PC-9 (cell line): ENCODE measurements around the gene MAGED2. TPM values are rescaled to one million over a fixed set of nuclear protein-coding genes. Genes with fewer than 3 reads are reported as not detected.

Source experiments
- BruUV-seq: library from RNA; stranded (reverse); fragments of 400-500 nt; replicated peaks from 2 replicates; lab custom pipeline; 2021; lab: Mats Ljungman, UMichigan
- CTCF ChIA-PET: fragments of 300-600 bp; sonication (Branson Sonifier 250); formaldehyde crosslinking; loops from one replicate; lab custom pipeline; 2022; ENCODE audit warnings: antibody characterized with exemption; lab: Charles Lee
- POLR2A ChIA-PET: fragments of 300-600 bp; sonication (Branson Sonifier 250); formaldehyde crosslinking; loops from one replicate; lab custom pipeline; 2022; ENCODE audit warnings: antibody characterized with exemption; ENCODE audit not compliant: unreplicated experiment; lab: Charles Lee
- DNase-seq, 2 experiments: peaks; one replicate each; pipeline versions ENCODE4 v3.0.0 to v3.0.0-alpha.2; 2015 to 2022; ENCODE audit warnings: mixed read lengths in 1 of 2
- H2AFZ ChIP-seq: fragments of 200-600 bp; sonication (generic); 2 replicates; pipeline ENCODE4 v1.8.1; 2017; ENCODE audit warnings: antibody characterized with exemption
- H3F3A ChIP-seq: fragments of 200-600 bp; sonication (generic); 2 replicates; pipeline ENCODE4 v1.8.1; 2017; ENCODE audit warnings: antibody characterized with exemption, mild to moderate bottlenecking, low read depth; ENCODE audit not compliant: insufficient read depth
- H3K27ac ChIP-seq: fragments of 200-600 bp; sonication (generic); 2 replicates; pipeline ENCODE4 v1.6.1; 2016; ENCODE audit warnings: mixed run types
- H3K27me3 ChIP-seq: fragments of 200-600 bp; sonication (generic); 2 replicates; pipeline ENCODE4 v1.6.1; 2016; ENCODE audit warnings: low read depth, mixed run types; ENCODE audit not compliant: insufficient read depth
- H3K36me3 ChIP-seq: fragments of 200-600 bp; sonication (generic); 2 replicates; pipeline ENCODE4 v1.6.1; 2016; ENCODE audit warnings: low read depth, mixed run types
- H3K4me1 ChIP-seq: fragments of 200-600 bp; sonication (generic); replicated peaks from 2 replicates; pipeline ENCODE4 v1.6.1; 2016; ENCODE audit warnings: mixed run types; ENCODE audit not compliant: insufficient read depth
- H3K4me2 ChIP-seq: fragments of 200-600 bp; sonication (generic); 2 replicates; pipeline ENCODE4 v1.6.1; 2017; ENCODE audit warnings: mixed run types
- H3K4me3 ChIP-seq: fragments of 200-600 bp; sonication (generic); 2 replicates; pipeline ENCODE4 v1.6.1; 2016; ENCODE audit warnings: mixed run types
- H3K79me2 ChIP-seq: fragments of 200-600 bp; sonication (generic); 2 replicates; pipeline ENCODE4 v1.6.1; 2017; ENCODE audit warnings: low read depth, mixed run types
- H3K9me2 ChIP-seq: fragments of 200-600 bp; sonication (generic); 2 replicates; pipeline ENCODE4 v1.8.1; 2017; ENCODE audit warnings: mild to moderate bottlenecking; ENCODE audit not compliant: insufficient read depth
- H3K9me3 ChIP-seq: fragments of 200-600 bp; sonication (generic); 2 replicates; pipeline ENCODE4 v1.8.1; 2016; ENCODE audit warnings: low read depth; ENCODE audit not compliant: insufficient read depth
- H4K20me1 ChIP-seq: fragments of 200-600 bp; sonication (generic); 2 replicates; pipeline ENCODE4 v1.8.1; 2017; ENCODE audit not compliant: insufficient read depth
- CTCF ChIP-seq: fragments of 200-600 bp; sonication (generic); conservative IDR thresholded peaks from 2 replicates; pipeline ENCODE4 v1.6.1; 2017; ENCODE audit warnings: mixed run types, antibody characterized with exemption, mild to moderate bottlenecking, moderate library complexity
- EZH2 ChIP-seq: fragments of 200-600 bp; sonication (generic); IDR thresholded peaks from 2 replicates; pipeline ENCODE4 v1.8.0; 2017; ENCODE audit warnings: antibody characterized with exemption, low read depth
- intact Hi-C: fragments of 100-400 bp; cut with micrococcal nuclease; formaldehyde crosslinking; loops from one replicate; pipeline ENCODE4 v1.10.0; 2022; ENCODE audit not compliant: unreplicated experiment
- total RNA-seq: library from RNA; stranded (reverse); gene quantifications from 2 replicates; pipeline ENCODE4 v1.2.3, GENCODE V29; 2021

The MAGED2 gene
- total RNA-seq, 1 experiment from 2014 or later, result 108 TPM

- no peaks in the 10 kb centered on the region for H3K9me3 ChIP-seq
- no peaks in the 10 kb centered on the region for H4K20me1 ChIP-seq
- H3K27me3 ChIP-seq, result peaks cover 21% of the 10 kb centered on the region; the same call in 1 of the 2 replicates
- H3K79me2 ChIP-seq, result no peaks in the 10 kb centered on the region
- no peaks in the 10 kb centered on the region for H3K4me1 ChIP-seq
- BruUV-seq, result no TSS peak
- H3K9me2 ChIP-seq, result no peaks in the 10 kb centered on the region
- no peak overlapping the region for H2AFZ ChIP-seq
- TF ChIP-seq CTCF (no peak), EZH2 (no peak)
- DNase-seq, result no peak
- no peak overlapping the region for H3K27ac ChIP-seq
- ChIA-PET CTCF (no interaction called here), POLR2A (no interaction called here)
- no peak overlapping the region for H3K4me3 ChIP-seq
- no peaks in the 10 kb centered on the region for H3F3A ChIP-seq
- intact Hi-C loops, result no loop called here
- H3K36me3 ChIP-seq, result no peaks in the 10 kb centered on the region
- H3K4me2 ChIP-seq, result no peak overlapping the region
Observed at GRCh38 chrX:54794795-54795194, 12.8 kb upstream of the MAGED2 start.

GRCh38 chrX:54798137-54798536, 9.4 kb upstream of the MAGED2 start, which contains the start of gene ITIH6:
ITIH6 (minus strand) TSS chrX:54798255; CDS start chrX:54798210, 45 bp downstream.
- Histone ChIP-seq H3K27me3 (peaks cover 17% of the 10 kb centered on the region; the same call in 1 of the 2 replicates), H3K4me3 (no peak within 1 kb of the TSS), H2AFZ (no peak within 1 kb of the TSS), H3K4me2 (no peak within 1 kb of the TSS), H3F3A (no peaks in the 10 kb centered on the region), H3K9me2 (no peaks in the 10 kb centered on the region), H3K79me2 (no peaks in the 10 kb centered on the region), H3K4me1 (no peaks in the 10 kb centered on the region), H3K27ac (no peak within 1 kb of the TSS), H4K20me1 (no peaks in the 10 kb centered on the region), H3K9me3 (no peaks in the 10 kb centered on the region), H3K36me3 (no peaks in the 10 kb centered on the region)
- intact Hi-C loops, result no loop called here
- DNase-seq, result no peak
- TF ChIP-seq EZH2 (no peak), CTCF (no peak)
- ChIA-PET CTCF (no interaction called here), POLR2A (no interaction called here)
- BruUV-seq, result no TSS peak

GRCh38 chrX:54799046-54799445, 8.5 kb upstream of the MAGED2 start:
- H3K27ac ChIP-seq, result no peak overlapping the region
- ChIA-PET CTCF (no interaction called here), POLR2A (interaction anchor here (0.5 to 0.6 kb wide), 2 partner anchors 9 to 104 kb away, joined by 3 to 4 read pairs; partner anchors contain the start of gene MAGED2)
- intact Hi-C loops, result no loop called here
- no peak overlapping the region for H2AFZ ChIP-seq
- H3K4me2 ChIP-seq, result no peak overlapping the region
- H3K79me2 ChIP-seq, result no peaks in the 10 kb centered on the region
- no peaks in the 10 kb centered on the region for H4K20me1 ChIP-seq
- H3K9me3 ChIP-seq, result no peaks in the 10 kb centered on the region
- DNase-seq, result no peak
- H3K27me3 ChIP-seq, result peaks cover 19% of the 10 kb centered on the region; the same call in 1 of the 2 replicates
- BruUV-seq, result no TSS peak
- no peak for TF ChIP-seq CTCF
- TF ChIP-seq EZH2, result no peak
- no peak overlapping the region for H3K4me3 ChIP-seq
- H3K36me3 ChIP-seq, result no peaks in the 10 kb centered on the region
- no peaks in the 10 kb centered on the region for H3F3A ChIP-seq
- H3K9me2 ChIP-seq, result no peaks in the 10 kb centered on the region
- no peaks in the 10 kb centered on the region for H3K4me1 ChIP-seq
